Measurements from ENCODE around the gene TMEM135.

The TMEM135 gene

GRCh38 chr11:87369888-87370287 lies 332.2 kb downstream of the TMEM135 start:
- no peaks in the 10 kb centered on the region for H4K20me1 ChIP-seq (ENCODE audit: insufficient read depth)
- H3K4me2 ChIP-seq, result no peak overlapping the region
- H3K27ac ChIP-seq, result no peak overlapping the region
- no peak overlapping the region for H2AFZ ChIP-seq (ENCODE audit: low read depth)
- H3K9ac ChIP-seq, result no peak overlapping the region
- H3K27me3 ChIP-seq (ENCODE audit: insufficient read depth, low read depth), result no peaks in the 10 kb centered on the region
- no peak for TF ChIP-seq CTCF (conservative IDR thresholded peaks at IDR 0.05; ENCODE audit: low read depth, low read length)
- H3K4me3 ChIP-seq (IDR thresholded peaks at IDR 0.05; ENCODE audit: insufficient read depth, low read depth, low read length), result no peak overlapping the region
- H3K36me3 ChIP-seq (ENCODE audit: insufficient read depth), result no peaks in the 10 kb centered on the region
- H3K4me1 ChIP-seq (ENCODE audit: low read depth, poor library complexity, severe bottlenecking), result no peaks in the 10 kb centered on the region
- H3K79me2 ChIP-seq (ENCODE audit: insufficient read depth, low read depth), result no peaks in the 10 kb centered on the region

- Histone ChIP-seq H3K4me2 (no peak overlapping the region), H3K4me3 (IDR thresholded peaks at IDR 0.05; ENCODE audit: insufficient read depth, low read depth, low read length) (no peak overlapping the region), H3K36me3 (ENCODE audit: insufficient read depth) (no peaks in the 10 kb centered on the region), H3K79me2 (ENCODE audit: insufficient read depth, low read depth) (no peaks in the 10 kb centered on the region), H4K20me1 (ENCODE audit: insufficient read depth) (no peaks in the 10 kb centered on the region), H2AFZ (ENCODE audit: low read depth) (no peak overlapping the region), H3K9ac (no peak overlapping the region), H3K4me1 (ENCODE audit: low read depth, poor library complexity, severe bottlenecking) (no peaks in the 10 kb centered on the region), H3K27me3 (ENCODE audit: insufficient read depth, low read depth) (no peaks in the 10 kb centered on the region), H3K27ac (no peak overlapping the region)
- TF ChIP-seq CTCF (conservative IDR thresholded peaks at IDR 0.05; ENCODE audit: low read depth, low read length), result no peak
Measured at GRCh38 chr11:87372065-87372464, 334.3 kb downstream of the TMEM135 start.

All from KMS-11 (cell line).